ENCODE results near the gene PMM2.

- TF ChIP-seq EZH2 (IDR thresholded peaks at IDR 0.05; ENCODE audit: borderline replicate concordance) (no peak), CTCF (IDR thresholded peaks at IDR 0.05; ENCODE audit: poor library complexity) (no peak), EZH2phosphoT487 (IDR thresholded peaks at IDR 0.05; ENCODE audit: low read depth, severe bottlenecking, unreplicated experiment) (no peak)
Measured at GRCh38 chr16:8758022-8758421, 39.6 kb upstream of the PMM2 start.

Data from hepatocyte (in vitro differentiated cells).